H1 (cell line): ENCODE results near the gene ELP5. TPM values are rescaled to one million over a fixed set of nuclear protein-coding genes. Genes with fewer than 3 reads are reported as not detected.

Experiments used
- CTBP2 ChIP-seq: IDR thresholded peaks from 2 replicates; pipeline ENCODE4 v1.7.0; 2011; ENCODE audit warnings: borderline replicate concordance, mild to moderate bottlenecking, moderate library complexity, mixed read lengths, low read length; ENCODE audit not compliant: insufficient read depth, insufficient read length
- FOSL1 ChIP-seq: IDR thresholded peaks from 2 replicates; pipeline ENCODE4 v1.6.1; 2011; ENCODE audit warnings: mild to moderate bottlenecking, low read depth, low read length, moderate library complexity; ENCODE audit not compliant: insufficient read depth
- GTF2F1 ChIP-seq: IDR thresholded peaks from 2 replicates; pipeline ENCODE4 v1.6.1; 2012; ENCODE audit warnings: low read depth, low read length, improper control_type of control experiment, borderline replicate concordance
- HDAC6 ChIP-seq: IDR thresholded peaks from one replicate; pipeline ENCODE4 v1.7.1; 2012; ENCODE audit warnings: low read depth, mild to moderate bottlenecking, inconsistent platforms, low read length, moderate library complexity
- RNF2 ChIP-seq: fragments of 200-900, 300-1000 bp; sonication (generic); IDR thresholded peaks from 2 replicates; pipeline ENCODE4 v1.7.1; 2016; ENCODE audit warnings: borderline replicate concordance, low read depth, mild to moderate bottlenecking, antibody characterized with exemption, low read length; ENCODE audit not compliant: poor library complexity, severe bottlenecking; ENCODE audit errors: missing control alignments
- TAF1 ChIP-seq: IDR thresholded peaks from 2 replicates; pipeline ENCODE4 v1.6.1; 2011; ENCODE audit warnings: mild to moderate bottlenecking, low read depth, low read length
- TAF7 ChIP-seq: optimal IDR thresholded peaks from 2 replicates; pipeline ENCODE3; 2011; ENCODE audit warnings: low read depth, mild to moderate bottlenecking, inconsistent platforms, low read length, moderate library complexity, borderline replicate concordance
- YY1 ChIP-seq: IDR thresholded peaks from 2 replicates; pipeline ENCODE4 v1.6.1; 2011; ENCODE audit warnings: low read depth, mild to moderate bottlenecking, low read length
- polyA plus RNA-seq, 7 experiments: library from polyadenylated mRNA; depleted of rRNA in 3 of 7; stranded (reverse) in 5 of 7; unstranded in 2 of 7; fragments of >200 nt in 5 of 7; fragments of 200-250 nt in 2 of 7; gene quantifications; 1 replicate in 5 of 7; 2 replicates in 1 of 7; 4 replicates in 1 of 7; pipeline versions ENCODE4 v1.2.1 to v1.2.3, GENCODE V29; 2011 to 2013; ENCODE audit warnings: missing spikeins in 2 of 7, mixed read lengths in 2 of 7
- total RNA-seq: library from RNA; stranded (reverse); fragmentation: NEBNext Ultra II Directional; extraction: Animal tissue kit (Norgen Biotek cat#: 25700); gene quantifications from 2 replicates; pipeline ENCODE4 v1.2.1, GENCODE V29; 2021
- TF ChIP-seq, protein P1 (sequence below): fragments of 300-600 bp; sonication (generic); IDR thresholded peaks from 2 replicates; pipeline ENCODE4 v1.7.1; 2012; ENCODE audit warnings: low read length, moderate library complexity, mild to moderate bottlenecking, inconsistent platforms; ENCODE audit not compliant: insufficient replicate concordance
- TF ChIP-seq, protein P2 (sequence below): IDR thresholded peaks from 2 replicates; pipeline ENCODE4 v1.6.1; 2012; ENCODE audit warnings: inconsistent platforms

ELP5 gene
- total and polyA plus RNA-seq, 2 of the 8 experiments (the other 6 are each of a cell fraction or from before 2014, with no cell fraction given): 75.4 to 107 TPM

DNA sequence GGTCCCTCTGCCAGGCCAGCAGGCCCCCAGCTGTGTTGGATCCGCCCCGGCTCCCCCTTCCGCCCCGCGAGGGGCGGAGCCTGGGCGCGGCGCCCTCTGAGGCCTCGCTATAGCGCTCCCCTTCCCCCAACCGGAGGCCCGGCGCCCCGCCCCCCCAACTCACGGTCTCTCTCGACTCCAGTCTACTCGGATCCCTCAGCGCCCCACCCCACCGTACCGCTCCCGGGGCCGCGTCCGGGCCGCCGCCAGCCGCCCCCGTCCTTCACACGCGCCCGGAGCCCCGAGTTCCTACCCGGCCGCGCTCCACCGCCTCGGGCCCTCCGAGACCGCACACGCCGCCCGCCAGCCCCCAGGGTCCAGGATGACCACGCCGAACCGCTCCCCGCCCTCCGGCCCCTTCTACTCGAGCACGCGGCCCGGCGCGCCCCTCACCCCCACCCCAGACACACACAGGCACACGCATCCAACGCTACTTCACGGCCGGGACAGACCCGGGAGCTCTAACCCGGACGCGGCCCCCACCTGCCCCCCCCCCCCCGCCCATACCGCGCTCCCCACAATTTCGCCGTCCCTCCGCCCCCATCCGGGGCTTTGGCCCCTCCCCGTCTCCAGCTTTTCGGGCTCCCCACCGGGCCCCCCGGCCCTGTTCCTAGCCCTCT lies 14.1 kb upstream of the ELP5 start (continued):
- TF ChIP-seq FOSL1: no peak
- TF ChIP-seq YY1: no peak
- no peak for TF ChIP-seq HDAC6
- peak; percentile 64; the same call in 1 of the 2 replicates for TF ChIP-seq TAF1
- TF ChIP-seq CTBP2: no peak
- TF ChIP-seq, protein P1, sequence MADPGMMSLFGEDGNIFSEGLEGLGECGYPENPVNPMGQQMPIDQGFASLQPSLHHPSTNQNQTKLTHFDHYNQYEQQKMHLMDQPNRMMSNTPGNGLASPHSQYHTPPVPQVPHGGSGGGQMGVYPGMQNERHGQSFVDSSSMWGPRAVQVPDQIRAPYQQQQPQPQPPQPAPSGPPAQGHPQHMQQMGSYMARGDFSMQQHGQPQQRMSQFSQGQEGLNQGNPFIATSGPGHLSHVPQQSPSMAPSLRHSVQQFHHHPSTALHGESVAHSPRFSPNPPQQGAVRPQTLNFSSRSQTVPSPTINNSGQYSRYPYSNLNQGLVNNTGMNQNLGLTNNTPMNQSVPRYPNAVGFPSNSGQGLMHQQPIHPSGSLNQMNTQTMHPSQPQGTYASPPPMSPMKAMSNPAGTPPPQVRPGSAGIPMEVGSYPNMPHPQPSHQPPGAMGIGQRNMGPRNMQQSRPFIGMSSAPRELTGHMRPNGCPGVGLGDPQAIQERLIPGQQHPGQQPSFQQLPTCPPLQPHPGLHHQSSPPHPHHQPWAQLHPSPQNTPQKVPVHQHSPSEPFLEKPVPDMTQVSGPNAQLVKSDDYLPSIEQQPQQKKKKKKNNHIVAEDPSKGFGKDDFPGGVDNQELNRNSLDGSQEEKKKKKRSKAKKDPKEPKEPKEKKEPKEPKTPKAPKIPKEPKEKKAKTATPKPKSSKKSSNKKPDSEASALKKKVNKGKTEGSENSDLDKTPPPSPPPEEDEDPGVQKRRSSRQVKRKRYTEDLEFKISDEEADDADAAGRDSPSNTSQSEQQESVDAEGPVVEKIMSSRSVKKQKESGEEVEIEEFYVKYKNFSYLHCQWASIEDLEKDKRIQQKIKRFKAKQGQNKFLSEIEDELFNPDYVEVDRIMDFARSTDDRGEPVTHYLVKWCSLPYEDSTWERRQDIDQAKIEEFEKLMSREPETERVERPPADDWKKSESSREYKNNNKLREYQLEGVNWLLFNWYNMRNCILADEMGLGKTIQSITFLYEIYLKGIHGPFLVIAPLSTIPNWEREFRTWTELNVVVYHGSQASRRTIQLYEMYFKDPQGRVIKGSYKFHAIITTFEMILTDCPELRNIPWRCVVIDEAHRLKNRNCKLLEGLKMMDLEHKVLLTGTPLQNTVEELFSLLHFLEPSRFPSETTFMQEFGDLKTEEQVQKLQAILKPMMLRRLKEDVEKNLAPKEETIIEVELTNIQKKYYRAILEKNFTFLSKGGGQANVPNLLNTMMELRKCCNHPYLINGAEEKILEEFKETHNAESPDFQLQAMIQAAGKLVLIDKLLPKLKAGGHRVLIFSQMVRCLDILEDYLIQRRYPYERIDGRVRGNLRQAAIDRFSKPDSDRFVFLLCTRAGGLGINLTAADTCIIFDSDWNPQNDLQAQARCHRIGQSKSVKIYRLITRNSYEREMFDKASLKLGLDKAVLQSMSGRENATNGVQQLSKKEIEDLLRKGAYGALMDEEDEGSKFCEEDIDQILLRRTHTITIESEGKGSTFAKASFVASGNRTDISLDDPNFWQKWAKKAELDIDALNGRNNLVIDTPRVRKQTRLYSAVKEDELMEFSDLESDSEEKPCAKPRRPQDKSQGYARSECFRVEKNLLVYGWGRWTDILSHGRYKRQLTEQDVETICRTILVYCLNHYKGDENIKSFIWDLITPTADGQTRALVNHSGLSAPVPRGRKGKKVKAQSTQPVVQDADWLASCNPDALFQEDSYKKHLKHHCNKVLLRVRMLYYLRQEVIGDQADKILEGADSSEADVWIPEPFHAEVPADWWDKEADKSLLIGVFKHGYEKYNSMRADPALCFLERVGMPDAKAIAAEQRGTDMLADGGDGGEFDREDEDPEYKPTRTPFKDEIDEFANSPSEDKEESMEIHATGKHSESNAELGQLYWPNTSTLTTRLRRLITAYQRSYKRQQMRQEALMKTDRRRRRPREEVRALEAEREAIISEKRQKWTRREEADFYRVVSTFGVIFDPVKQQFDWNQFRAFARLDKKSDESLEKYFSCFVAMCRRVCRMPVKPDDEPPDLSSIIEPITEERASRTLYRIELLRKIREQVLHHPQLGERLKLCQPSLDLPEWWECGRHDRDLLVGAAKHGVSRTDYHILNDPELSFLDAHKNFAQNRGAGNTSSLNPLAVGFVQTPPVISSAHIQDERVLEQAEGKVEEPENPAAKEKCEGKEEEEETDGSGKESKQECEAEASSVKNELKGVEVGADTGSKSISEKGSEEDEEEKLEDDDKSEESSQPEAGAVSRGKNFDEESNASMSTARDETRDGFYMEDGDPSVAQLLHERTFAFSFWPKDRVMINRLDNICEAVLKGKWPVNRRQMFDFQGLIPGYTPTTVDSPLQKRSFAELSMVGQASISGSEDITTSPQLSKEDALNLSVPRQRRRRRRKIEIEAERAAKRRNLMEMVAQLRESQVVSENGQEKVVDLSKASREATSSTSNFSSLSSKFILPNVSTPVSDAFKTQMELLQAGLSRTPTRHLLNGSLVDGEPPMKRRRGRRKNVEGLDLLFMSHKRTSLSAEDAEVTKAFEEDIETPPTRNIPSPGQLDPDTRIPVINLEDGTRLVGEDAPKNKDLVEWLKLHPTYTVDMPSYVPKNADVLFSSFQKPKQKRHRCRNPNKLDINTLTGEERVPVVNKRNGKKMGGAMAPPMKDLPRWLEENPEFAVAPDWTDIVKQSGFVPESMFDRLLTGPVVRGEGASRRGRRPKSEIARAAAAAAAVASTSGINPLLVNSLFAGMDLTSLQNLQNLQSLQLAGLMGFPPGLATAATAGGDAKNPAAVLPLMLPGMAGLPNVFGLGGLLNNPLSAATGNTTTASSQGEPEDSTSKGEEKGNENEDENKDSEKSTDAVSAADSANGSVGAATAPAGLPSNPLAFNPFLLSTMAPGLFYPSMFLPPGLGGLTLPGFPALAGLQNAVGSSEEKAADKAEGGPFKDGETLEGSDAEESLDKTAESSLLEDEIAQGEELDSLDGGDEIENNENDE: no peak
- TF ChIP-seq TAF7: no peak
- TF ChIP-seq RNF2: no peak
- TF ChIP-seq GTF2F1: no peak
- TF ChIP-seq, protein P2, sequence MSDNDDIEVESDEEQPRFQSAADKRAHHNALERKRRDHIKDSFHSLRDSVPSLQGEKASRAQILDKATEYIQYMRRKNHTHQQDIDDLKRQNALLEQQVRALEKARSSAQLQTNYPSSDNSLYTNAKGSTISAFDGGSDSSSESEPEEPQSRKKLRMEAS: peak; percentile 52; the same call in 1 of the 2 replicates
